HepG2 (cell line): ENCODE results near the gene URM1.

Experiments used
- BCL3 ChIP-seq: sonication (generic); formaldehyde crosslinking; IDR thresholded peaks from 2 replicates; pipeline ENCODE4 v1.5.1; 2020; ENCODE audit warnings: mild to moderate bottlenecking, missing genetic modification reagents, moderate library complexity
- FOXK1 ChIP-seq: sonication (generic); formaldehyde crosslinking; IDR thresholded peaks from 2 replicates; pipeline ENCODE4 v1.4.0; 2020; ENCODE audit warnings: low read depth, missing genetic modification reagents, borderline replicate concordance
- GATAD1 ChIP-seq: IDR thresholded peaks from 2 replicates; pipeline ENCODE4 v1.6.1; 2016; ENCODE audit warnings: missing genetic modification reagents, missing compliant biosample characterization
- GLI4 ChIP-seq: sonication (generic); formaldehyde crosslinking; IDR thresholded peaks from 2 replicates; pipeline ENCODE4 v1.5.1; 2020; ENCODE audit warnings: missing genetic modification reagents, mild to moderate bottlenecking, moderate library complexity, borderline replicate concordance
- MAFK ChIP-seq, 2 experiments: IDR thresholded peaks in 1 of 2; conservative IDR thresholded peaks in 1 of 2; 2 replicates each; pipeline ENCODE4 v1.6.1; 2011; ENCODE audit warnings: improper control_type of control experiment in 2 of 2, low read length in 2 of 2
- NR2C2 ChIP-seq: sonication (generic); formaldehyde crosslinking; IDR thresholded peaks from 2 replicates; pipeline ENCODE4 v1.4.0; 2020; ENCODE audit warnings: missing genetic modification reagents, mild to moderate bottlenecking, moderate library complexity, borderline replicate concordance
- POLR2A ChIP-seq, 2 experiments: IDR thresholded peaks; 2 replicates each; pipeline ENCODE4 v1.6.1; 2011; ENCODE audit warnings: low read depth in 2 of 2, low read length in 2 of 2, mild to moderate bottlenecking in 1 of 2, moderate library complexity in 1 of 2; ENCODE audit not compliant: insufficient read depth in 1 of 2
- SKIL ChIP-seq: sonication (generic); formaldehyde crosslinking; IDR thresholded peaks from 2 replicates; pipeline ENCODE4 v1.8.0; 2022; ENCODE audit warnings: missing genetic modification reagents, mild to moderate bottlenecking, moderate library complexity, borderline replicate concordance
- SMC3 ChIP-seq: IDR thresholded peaks from 2 replicates; pipeline ENCODE4 v1.6.1; 2011; ENCODE audit warnings: low read length, improper control_type of control experiment
- ZC3H13 ChIP-seq: sonication (generic); formaldehyde crosslinking; IDR thresholded peaks from 2 replicates; pipeline ENCODE4 v1.8.1; 2023; ENCODE audit warnings: mild to moderate bottlenecking, missing genetic modification reagents, moderate library complexity
- ZNF256 ChIP-seq: sonication (generic); formaldehyde crosslinking; conservative IDR thresholded peaks from 2 replicates; pipeline ENCODE4 v1.4.0; 2020; ENCODE audit warnings: missing genetic modification reagents
- ZNF362 ChIP-seq: sonication (generic); formaldehyde crosslinking; IDR thresholded peaks from 2 replicates; pipeline ENCODE4 v1.4.0; 2020; ENCODE audit warnings: missing genetic modification reagents, mild to moderate bottlenecking, borderline replicate concordance

- TF ChIP-seq BCL3, result no peak
- TF ChIP-seq ZNF362 (CRISPR knock-in tag), result no peak
- no peak for TF ChIP-seq ZC3H13 (CRISPR knock-in tag)
- no peak for TF ChIP-seq SMC3
- TF ChIP-seq POLR2A (IDR thresholded peaks at IDR 0.05; ENCODE audit: insufficient read depth in 1 of 2, low read depth in 2 of 2, low read length in 2 of 2), result no peak
- TF ChIP-seq SKIL, result no peak
- no peak for TF ChIP-seq FOXK1 (CRISPR knock-in tag)
- TF ChIP-seq NR2C2 (CRISPR knock-in tag), result no peak
- no peak for TF ChIP-seq MAFK (conservative IDR thresholded peaks at IDR 0.05 in 1 of 2, IDR thresholded peaks at IDR 0.05 in 1 of 2; ENCODE audit: low read length in 2 of 2)
- TF ChIP-seq GATAD1 (CRISPR knock-in tag), result no peak
- no peak for TF ChIP-seq ZNF256
- no peak for TF ChIP-seq GLI4
Observed at GRCh38 chr9:128429513-128430086, 58.4 kb downstream of the URM1 start.
